K562 (cell line): ENCODE measurements around the gene ZNF333. TPM values are rescaled to one million over a fixed set of nuclear protein-coding genes. Genes with fewer than 3 reads are reported as not detected.
"Not testable (repeated sequence)": the region's sequence is repeated elsewhere in the genome, so short reads cannot be mapped to it uniquely, and the experiment has no call there.

Experiments
- ATAC-seq: fragments of 200-7000 bp; cut with Tn5 transposase; 3 replicates; pipeline ENCODE4 v1.9.1; 2020; ENCODE audit warnings: moderate library complexity
- BruUV-seq: library from RNA; stranded (reverse); fragments of 400-500 nt; replicated peaks from 2 replicates; lab custom pipeline; 2021; lab: Mats Ljungman, UMichigan
- CTCF ChIA-PET: fragments of 300-600 bp; formaldehyde crosslinking; extraction: SDS; loops from one replicate; lab custom pipeline; 2021; ENCODE audit warnings: low intra/inter-chr PET ratio; lab: Yijun Ruan, JAX
- POLR2A ChIA-PET: fragments of 300-600, 350-650 bp; sonication (Branson Sonifier 250); formaldehyde crosslinking; extraction: SDS; loops from one replicate; lab custom pipeline; 2021; ENCODE audit warnings: antibody characterized with exemption, inconsistent platforms; lab: Yijun Ruan, JAX
- DNase-seq, 4 experiments: peaks; one replicate each; pipeline versions ENCODE4 v3.0.0 to v3.0.0-alpha.2; 2011 to 2018; ENCODE audit warnings: low spot score in 3 of 4, mixed read lengths in 3 of 4; ENCODE audit errors: extremely low read depth in 1 of 4
- FAIRE-seq: peaks from 2 replicates; lab custom pipeline; 2011; peaks lifted over from hg19 to GRCh38; lab: Jason Lieb, UNC
- H2AFZ ChIP-seq: 2 replicates; pipeline ENCODE4 v1.6.0; 2011; ENCODE audit warnings: low read depth, low read length, control low read depth, inconsistent platforms
- H3K27ac ChIP-seq: fragments of 200-600 bp; 3 replicates; pipeline ENCODE4 v1.8.0; 2011; ENCODE audit warnings: low read depth, mild to moderate bottlenecking, control low read depth, inconsistent platforms, low read length, moderate library complexity, mixed read lengths; ENCODE audit errors: extremely low read depth
- H3K27me3 ChIP-seq, 2 experiments: fragments of 300-600 bp in 1 of 2; 2 replicates in 1 of 2; 3 replicates in 1 of 2; pipeline versions ENCODE4 v1.6.0 to v1.8.0; 2011; ENCODE audit warnings: inconsistent platforms in 2 of 2, low read length in 2 of 2, mild to moderate bottlenecking in 1 of 2, mixed read lengths in 1 of 2, moderate library complexity in 1 of 2; ENCODE audit not compliant: control insufficient read depth in 2 of 2, insufficient read depth in 2 of 2
- H3K36me3 ChIP-seq: fragments of 300-600 bp; 3 replicates; pipeline ENCODE4 v1.8.0; 2011; ENCODE audit warnings: mild to moderate bottlenecking, low read length, inconsistent platforms; ENCODE audit not compliant: control insufficient read depth, insufficient read depth
- H3K4me1 ChIP-seq, 2 experiments: fragments of 200-600 bp in 1 of 2; replicated peaks in 1 of 2; 2 replicates in 1 of 2; 3 replicates in 1 of 2; pipeline versions ENCODE4 v1.5.1 to v1.8.0; 2011; ENCODE audit warnings: inconsistent platforms in 2 of 2, low read length in 2 of 2, mild to moderate bottlenecking in 1 of 2, mixed read lengths in 1 of 2, moderate library complexity in 1 of 2; ENCODE audit not compliant: control insufficient read depth in 2 of 2, insufficient read depth in 2 of 2
- H3K4me2 ChIP-seq: 2 replicates; pipeline ENCODE4 v1.6.1; 2011; ENCODE audit warnings: low read length, control low read depth, inconsistent platforms, mixed read lengths; ENCODE audit not compliant: insufficient read depth
- H3K4me3 ChIP-seq: fragments of 200-600 bp; sonication (generic), shearing (Covaris generic); 2 replicates; pipeline ENCODE4 v1.5.1; 2016; ENCODE audit warnings: control low read depth, inconsistent platforms
- H3K79me2 ChIP-seq: fragments of 200-600 bp; 3 replicates; pipeline ENCODE4 v1.8.0; 2011; ENCODE audit warnings: low read length, inconsistent platforms; ENCODE audit not compliant: control insufficient read depth, insufficient read depth
- H3K9ac ChIP-seq, 2 experiments: 2 replicates each; pipeline versions ENCODE4 v1.6.0 to v1.6.1; 2011; ENCODE audit warnings: low read depth in 2 of 2, low read length in 2 of 2, control low read depth in 1 of 2, inconsistent platforms in 1 of 2, mild to moderate bottlenecking in 1 of 2, mixed read lengths in 1 of 2; ENCODE audit not compliant: insufficient read depth in 1 of 2
- H3K9me1 ChIP-seq: one replicate; pipeline ENCODE4 v1.6.0; 2011; ENCODE audit warnings: inconsistent platforms, mild to moderate bottlenecking, low read length, moderate library complexity; ENCODE audit not compliant: control insufficient read depth, insufficient read depth
- H3K9me3 ChIP-seq: replicated peaks from 2 replicates; pipeline ENCODE4 v1.5.1; 2011; ENCODE audit warnings: low read depth, low read length, inconsistent platforms; ENCODE audit not compliant: control insufficient read depth, insufficient read depth
- H4K20me1 ChIP-seq: replicated peaks from 2 replicates; pipeline ENCODE4 v1.6.1; 2011; ENCODE audit warnings: low read length, inconsistent platforms, mixed read lengths; ENCODE audit not compliant: control insufficient read depth, insufficient read depth
- C11orf30 ChIP-seq: fragments of 450-650 bp; IDR thresholded peaks from 2 replicates; pipeline ENCODE4 v1.6.1; 2016; ENCODE audit warnings: low read depth, mild to moderate bottlenecking
- ZNF316 ChIP-seq: fragments of 450-650 bp; IDR thresholded peaks from 2 replicates; pipeline ENCODE4 v1.6.1; 2016
- WGBS: fragments of 100-300 bp; shearing (Covaris generic); methylation state at CpG from one replicate; pipeline ENCODE4 v1.1.6; 2016; ENCODE audit warnings: low coverage, mixed read lengths; ENCODE audit not compliant: insufficient coverage; ENCODE audit errors: missing lambda C conversion rate; 5-methylcytosine and 5-hydroxymethylcytosine counted together
- in situ Hi-C: fragments of 300-500 bp; cut with MboI; formaldehyde crosslinking; loops from 4 replicates; pipeline ENCODE4 v1.15.0; 2018; ENCODE audit warnings: inconsistent platforms, mixed read lengths
- intact Hi-C: fragments of 100-400 bp; cut with micrococcal nuclease; formaldehyde crosslinking; loops from 2 replicates; pipeline ENCODE4 v1.14.2; 2022
- polyA plus RNA-seq, 8 experiments: library from polyadenylated mRNA; depleted of rRNA in 4 of 8; stranded (reverse) in 5 of 8; unstranded in 3 of 8; fragments of >200 nt; fragmentation: Nextera tagmentation in 2 of 8; fragmentation: Illumina TruSeq in 1 of 8; extraction: Ambion mirVana in 2 of 8; extraction: Trizol in 1 of 8; gene quantifications; 2 replicates each; pipeline versions ENCODE4 v1.2.1 to v1.2.3, GENCODE V29; 2011 to 2014; ENCODE audit warnings: inconsistent platforms in 1 of 8, missing spikeins in 1 of 8
- total RNA-seq, 7 experiments: library from RNA; depleted of rRNA in 6 of 7; stranded (reverse); fragments of >200 nt in 6 of 7; fragmentation: Illumina TruSeq in 2 of 7; extraction: Trizol in 2 of 7; gene quantifications; 2 replicates each; pipeline versions ENCODE4 v1.2.1 to v1.2.3, GENCODE V29; 2011 to 2021; ENCODE audit warnings: low replicate concordance in 1 of 7

ZNF333 gene
- total and polyA plus RNA-seq, 9 of the 15 experiments (the other 6 are each of a cell fraction or from before 2014, with no cell fraction given) = 2.8 to 10.3 (median 6.3) TPM

GRCh38 chr19:14781713-14782536, 92.1 kb downstream of the ZNF333 start:
- H3K4me1 ChIP-seq = peaks cover 27% of the 10 kb centered on the region in 2 experiments
- POLR2A ChIA-PET, BruUV-seq, FAIRE-seq, H4K20me1 ChIP-seq, H3K27me3 ChIP-seq, H2AFZ ChIP-seq, CTCF ChIA-PET, H3K9ac ChIP-seq, H3K9me1 ChIP-seq, H3K4me3 ChIP-seq, H3K4me2 ChIP-seq, intact Hi-C loops, H3K9me3 ChIP-seq, DNase-seq, H3K27ac ChIP-seq, ATAC-seq, H3K79me2 ChIP-seq, H3K36me3 ChIP-seq: not testable (repeated sequence)
- TF ChIP-seq ZNF316 = peak; percentile 52
- peak; percentile 51; the same call in 1 of the 2 replicates for TF ChIP-seq C11orf30
- in situ Hi-C loops = loop anchor here (5.0 to 10.0 kb wide), 2 partner anchors 207 to 410 kb away; partner anchors contain the start of gene NDUFB7
- 91% methylated on average over 15 of the region's 17 CpGs for WGBS
